ENCODE measurements around the gene LRP1B.

The LRP1B gene

DNA sequence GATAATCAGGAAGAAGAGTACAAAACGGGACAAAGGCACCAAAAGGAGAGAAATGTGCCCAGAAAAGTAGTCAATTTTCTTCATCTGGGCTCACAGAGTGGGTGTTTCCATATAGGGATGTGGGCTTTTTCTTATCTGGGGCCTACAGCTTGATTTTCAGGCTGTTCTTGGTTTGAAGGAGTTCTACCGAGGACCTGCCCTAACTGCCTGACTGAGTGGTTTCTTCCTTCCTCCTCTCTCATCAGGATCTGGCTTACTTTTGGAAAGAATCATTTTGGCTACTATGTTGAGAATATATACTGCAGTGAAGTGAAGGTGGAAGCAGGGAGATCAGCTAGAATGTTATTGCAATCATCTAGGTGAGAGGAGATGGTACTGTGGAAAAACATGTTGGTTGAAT is 316.7 kb downstream of the LRP1B start:
- Histone ChIP-seq H3K9ac (no peak overlapping the region), H4K20me1 (no peaks in the 10 kb centered on the region), H3K27me3 (no peaks in the 10 kb centered on the region), H3K4me3 (no peak overlapping the region), H3K27ac (no peak overlapping the region), H3K36me3 (no peaks in the 10 kb centered on the region), H3K9me3 (peaks cover 17% of the 10 kb centered on the region), H3K4me2 (no peak overlapping the region), H3K4me1 (no peaks in the 10 kb centered on the region)
- TF ChIP-seq Cebpa-rat (IDR thresholded peaks at IDR 0.05): no peak

- Histone ChIP-seq H3K27me3 (no peaks in the 10 kb centered on the region), H3K9ac (no peak overlapping the region), H3K4me2 (no peak overlapping the region), H3K27ac (no peak overlapping the region), H3K4me1 (no peaks in the 10 kb centered on the region), H3K4me3 (no peak overlapping the region), H3K9me3 (peaks cover 12% of the 10 kb centered on the region), H4K20me1 (no peaks in the 10 kb centered on the region), H3K36me3 (no peaks in the 10 kb centered on the region)
- TF ChIP-seq Cebpa-rat (IDR thresholded peaks at IDR 0.05): no peak
These were observed 320.7 kb downstream of the LRP1B start for GRCh38 chr2:141810148-141810547.

DNA sequence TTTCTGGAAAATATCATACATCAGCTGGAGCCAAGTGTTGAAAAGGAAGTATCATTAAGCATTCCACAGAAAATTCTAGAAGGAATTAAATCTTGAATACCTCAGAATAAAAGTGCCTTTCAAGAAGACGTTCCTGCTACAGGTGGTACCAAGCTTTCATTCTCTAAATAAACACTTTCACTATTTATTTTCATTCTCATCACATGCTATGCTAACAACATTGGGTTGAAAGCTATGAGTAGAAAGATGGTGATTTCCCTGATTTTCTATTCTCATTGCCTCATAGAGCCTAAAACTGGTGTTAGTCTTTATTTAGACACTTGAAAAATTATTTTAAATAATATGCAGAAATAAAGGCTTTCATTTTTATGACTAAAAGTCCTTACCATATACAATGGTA is 324.7 kb downstream of the LRP1B start:
- Histone ChIP-seq H3K27me3 (no peaks in the 10 kb centered on the region), H3K4me1 (no peaks in the 10 kb centered on the region), H3K36me3 (no peaks in the 10 kb centered on the region), H3K4me3 (no peak overlapping the region), H4K20me1 (no peaks in the 10 kb centered on the region), H3K9ac (no peak overlapping the region), H3K9me3 (no peaks in the 10 kb centered on the region), H3K4me2 (no peak overlapping the region), H3K27ac (no peak overlapping the region)
- no peak for TF ChIP-seq Cebpa-rat (IDR thresholded peaks at IDR 0.05)

- H3K4me3 ChIP-seq: no peak overlapping the region
- no peaks in the 10 kb centered on the region for H3K4me1 ChIP-seq
- H3K9ac ChIP-seq: no peak overlapping the region
- H3K4me2 ChIP-seq: no peak overlapping the region
- no peak for TF ChIP-seq Cebpa-rat (IDR thresholded peaks at IDR 0.05)
- no peaks in the 10 kb centered on the region for H3K36me3 ChIP-seq
- no peaks in the 10 kb centered on the region for H3K27me3 ChIP-seq
- no peaks in the 10 kb centered on the region for H3K9me3 ChIP-seq
- H3K27ac ChIP-seq: no peak overlapping the region
- no peaks in the 10 kb centered on the region for H4K20me1 ChIP-seq
These were observed 325.5 kb downstream of the LRP1B start for GRCh38 chr2:141805302-141805701.

GRCh38 chr2:141796449-141796848 is 334.4 kb downstream of the LRP1B start:
- H4K20me1 ChIP-seq: no peaks in the 10 kb centered on the region
- H3K27me3 ChIP-seq: no peaks in the 10 kb centered on the region
- H3K4me2 ChIP-seq: no peak overlapping the region
- no peak for TF ChIP-seq Cebpa-rat (IDR thresholded peaks at IDR 0.05)
- H3K4me3 ChIP-seq: no peak overlapping the region
- no peaks in the 10 kb centered on the region for H3K9me3 ChIP-seq
- H3K9ac ChIP-seq: no peak overlapping the region
- H3K4me1 ChIP-seq: no peaks in the 10 kb centered on the region
- H3K36me3 ChIP-seq: no peaks in the 10 kb centered on the region
- no peak overlapping the region for H3K27ac ChIP-seq

DNA sequence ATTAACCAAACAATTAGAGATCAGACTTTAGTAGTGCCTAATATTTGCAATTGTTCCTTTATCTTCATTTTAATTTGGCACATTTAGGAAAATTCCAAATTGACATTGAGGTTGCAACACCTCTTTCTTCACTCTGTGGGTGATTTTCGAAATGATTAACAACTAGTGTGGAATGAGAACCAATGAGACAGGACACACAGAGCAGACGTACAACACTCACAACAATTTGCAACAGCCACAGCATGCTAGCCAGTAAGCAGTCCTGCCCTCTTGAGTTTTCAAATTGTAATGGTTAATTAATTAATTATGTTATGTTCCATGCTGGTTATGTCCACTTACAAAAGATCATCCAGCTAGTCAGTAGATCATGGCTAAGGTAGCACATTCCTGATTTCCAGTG is 339.3 kb downstream of the LRP1B start:
- no peaks in the 10 kb centered on the region for H3K4me1 ChIP-seq
- TF ChIP-seq Cebpa-rat (IDR thresholded peaks at IDR 0.05): no peak
- no peaks in the 10 kb centered on the region for H3K9me3 ChIP-seq
- no peaks in the 10 kb centered on the region for H3K27me3 ChIP-seq
- no peak overlapping the region for H3K9ac ChIP-seq
- no peaks in the 10 kb centered on the region for H4K20me1 ChIP-seq
- no peaks in the 10 kb centered on the region for H3K36me3 ChIP-seq
- H3K4me3 ChIP-seq: no peak overlapping the region
- no peak overlapping the region for H3K4me2 ChIP-seq
- H3K27ac ChIP-seq: no peak overlapping the region

DNA sequence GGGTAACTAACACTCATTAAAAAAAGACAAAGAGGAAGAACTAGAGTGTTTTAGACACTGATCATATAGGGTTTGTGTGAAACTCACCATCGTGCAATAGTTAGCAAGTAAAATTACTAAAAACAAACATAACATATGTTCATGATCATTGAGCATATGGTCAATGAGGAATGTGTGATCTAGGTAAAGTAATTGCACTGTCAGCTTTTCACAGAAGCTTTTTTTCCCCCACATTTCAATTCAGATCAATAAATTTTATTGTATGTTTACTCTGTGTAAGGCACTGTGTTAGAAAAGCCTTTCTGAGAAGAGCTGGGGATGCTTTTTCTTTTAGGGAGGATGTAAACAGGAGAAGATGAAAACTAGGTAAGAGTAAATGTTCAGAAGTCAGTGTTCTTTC is 348.2 kb downstream of the LRP1B start:
- H3K27ac ChIP-seq: no peak overlapping the region
- no peaks in the 10 kb centered on the region for H3K27me3 ChIP-seq
- H3K4me3 ChIP-seq: no peak overlapping the region
- TF ChIP-seq Cebpa-rat (IDR thresholded peaks at IDR 0.05): no peak
- no peaks in the 10 kb centered on the region for H3K9me3 ChIP-seq
- H4K20me1 ChIP-seq: no peaks in the 10 kb centered on the region
- no peaks in the 10 kb centered on the region for H3K4me1 ChIP-seq
- no peak overlapping the region for H3K9ac ChIP-seq
- H3K36me3 ChIP-seq: no peaks in the 10 kb centered on the region
- no peak overlapping the region for H3K4me2 ChIP-seq

- Histone ChIP-seq H3K9me3 (no peaks in the 10 kb centered on the region), H3K27ac (no peak overlapping the region), H4K20me1 (no peaks in the 10 kb centered on the region), H3K36me3 (no peaks in the 10 kb centered on the region), H3K9ac (no peak overlapping the region), H3K4me2 (no peak overlapping the region), H3K27me3 (no peaks in the 10 kb centered on the region), H3K4me1 (no peaks in the 10 kb centered on the region), H3K4me3 (no peak overlapping the region)
- no peak for TF ChIP-seq Cebpa-rat (IDR thresholded peaks at IDR 0.05)
These were observed 352.4 kb downstream of the LRP1B start for GRCh38 chr2:141778315-141778835.

GRCh38 chr2:141770530-141770929 is 360.3 kb downstream of the LRP1B start:
- no peaks in the 10 kb centered on the region for H3K27me3 ChIP-seq
- H3K9me3 ChIP-seq: no peaks in the 10 kb centered on the region
- H4K20me1 ChIP-seq: no peaks in the 10 kb centered on the region
- H3K36me3 ChIP-seq: no peaks in the 10 kb centered on the region
- H3K27ac ChIP-seq: no peak overlapping the region
- no peak overlapping the region for H3K4me3 ChIP-seq
- H3K9ac ChIP-seq: no peak overlapping the region
- no peaks in the 10 kb centered on the region for H3K4me1 ChIP-seq
- no peak overlapping the region for H3K4me2 ChIP-seq
- no peak for TF ChIP-seq Cebpa-rat (IDR thresholded peaks at IDR 0.05)

- H3K27ac ChIP-seq: no peak overlapping the region
- H3K27me3 ChIP-seq: no peaks in the 10 kb centered on the region
- no peak overlapping the region for H3K9ac ChIP-seq
- H3K9me3 ChIP-seq: no peaks in the 10 kb centered on the region
- no peak overlapping the region for H3K4me3 ChIP-seq
- no peak for TF ChIP-seq Cebpa-rat (IDR thresholded peaks at IDR 0.05)
- no peaks in the 10 kb centered on the region for H4K20me1 ChIP-seq
- H3K4me1 ChIP-seq: no peaks in the 10 kb centered on the region
- H3K4me2 ChIP-seq: no peak overlapping the region
- no peaks in the 10 kb centered on the region for H3K36me3 ChIP-seq
These were observed 363.1 kb downstream of the LRP1B start for GRCh38 chr2:141767691-141768090.

DNA sequence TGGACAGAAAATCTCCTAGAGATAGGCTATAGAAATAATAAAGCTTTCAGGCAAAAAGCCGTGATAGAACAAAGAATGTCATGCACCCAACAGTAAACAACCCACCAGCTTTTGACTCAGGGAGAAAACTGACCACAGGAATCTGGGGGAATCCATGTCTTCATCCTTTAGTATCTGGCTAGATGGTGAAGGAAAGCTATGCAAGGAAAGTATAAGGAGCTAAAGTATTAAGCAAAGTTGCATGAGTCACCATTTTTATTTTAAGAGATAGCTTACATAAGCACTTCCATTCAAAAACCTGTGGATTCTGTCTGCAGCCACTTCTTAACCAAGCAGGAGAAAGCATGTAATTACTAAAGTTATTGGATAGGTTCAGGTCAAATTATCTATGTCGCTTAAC is 363.8 kb downstream of the LRP1B start:
- no peak for TF ChIP-seq Cebpa-rat (IDR thresholded peaks at IDR 0.05)
- Histone ChIP-seq H3K9me3 (no peaks in the 10 kb centered on the region), H3K27me3 (no peaks in the 10 kb centered on the region), H4K20me1 (no peaks in the 10 kb centered on the region), H3K36me3 (no peaks in the 10 kb centered on the region), H3K4me1 (no peaks in the 10 kb centered on the region), H3K4me3 (no peak overlapping the region), H3K9ac (no peak overlapping the region), H3K27ac (no peak overlapping the region), H3K4me2 (no peak overlapping the region)
